Measurements from ENCODE around the gene TIMP4. TPM values are rescaled to one million over a fixed set of nuclear protein-coding genes. Genes with fewer than 3 reads are reported as not detected.

The TIMP4 gene
- total RNA-seq, 1 experiment from 2014 or later: 8.4 TPM

- Histone ChIP-seq H3K9me3 (ENCODE audit: control insufficient read depth, low read depth, low read length) (no peaks in the 10 kb centered on the region), H3K4ac (ENCODE audit: low read depth, low read length) (no peak overlapping the region), H2BK5ac (ENCODE audit: insufficient read length, low read length) (no peak overlapping the region), H3K18ac (ENCODE audit: insufficient read length, low read depth, low read length) (no peak overlapping the region), H4K20me1 (ENCODE audit: control insufficient read depth, insufficient read depth, insufficient read length) (no peaks in the 10 kb centered on the region), H3K23me2 (ENCODE audit: insufficient read length, low read depth, low read length, poor library complexity, severe bottlenecking) (no peaks in the 10 kb centered on the region), H3K14ac (ENCODE audit: insufficient read depth, low read length) (no peak overlapping the region; the same call in 1 of the 2 replicates), H3K56ac (ENCODE audit: insufficient read length, low read depth, low read length) (no peak overlapping the region), H3K79me1 (ENCODE audit: insufficient read depth, low read depth, low read length, poor library complexity, severe bottlenecking) (no peaks in the 10 kb centered on the region), H3K4me2 (ENCODE audit: insufficient read depth, insufficient read length, low read length) (no peak overlapping the region), H3K9ac (ENCODE audit: extremely low read depth, insufficient read length, low read length) (no peak overlapping the region), H3K23ac (ENCODE audit: insufficient read length, low read depth, low read length) (no peak overlapping the region), H2AK5ac (ENCODE audit: insufficient read length, low read length) (no peak overlapping the region), H3T11ph (ENCODE audit: low read length) (no peak overlapping the region), H2BK20ac (ENCODE audit: low read depth, low read length, poor library complexity, severe bottlenecking) (no peak overlapping the region), H4K8ac (replicated peaks; ENCODE audit: insufficient read length, low read depth, low read length) (no peak overlapping the region), H3K27ac (ENCODE audit: insufficient read length, low read depth, low read length) (no peak overlapping the region), H3K79me2 (ENCODE audit: insufficient read depth, low read length) (no peaks in the 10 kb centered on the region), H2AFZ (ENCODE audit: low read length) (no peak overlapping the region), H3K4me1 (ENCODE audit: insufficient read depth, low read length) (no peaks in the 10 kb centered on the region), H4K5ac (ENCODE audit: insufficient read length, low read depth, low read length) (no peak overlapping the region), H2BK15ac (ENCODE audit: low read depth, low read length) (no peak overlapping the region), H3K27me3 (ENCODE audit: insufficient read depth, low read length) (no peaks in the 10 kb centered on the region), H2BK12ac (ENCODE audit: insufficient read length, low read depth, low read length) (no peak overlapping the region), H4K91ac (ENCODE audit: insufficient read length, low read depth, low read length) (no peak overlapping the region), H2BK120ac (ENCODE audit: low read depth, low read length, poor library complexity, severe bottlenecking) (no peak overlapping the region)
- Mint-ChIP-seq H3K36me3 (ENCODE audit: insufficient read depth in 1 of 3, low read depth in 3 of 3) (no peaks in the 10 kb centered on the region), H3K27ac (no peak overlapping the region), H3K9me3 (no peaks in the 10 kb centered on the region), H3K27me3 (ENCODE audit: low read depth) (no peaks in the 10 kb centered on the region; the same call in 1 of the 2 replicates), H3K4me1 (no peaks in the 10 kb centered on the region), H3K4me3 (no peak overlapping the region)
- no CpG with 5 or more reads among the region's 3 CpGs for WGBS (ENCODE audit: extremely low coverage, insufficient read length, low lambda C conversion rate)
- no peak for DNase-seq
- no peak for TF ChIP-seq CTCF (conservative IDR thresholded peaks at IDR 0.05)
Measured at GRCh38 chr3:12131351-12132090, 27.2 kb downstream of the TIMP4 start.
